Measurements from ENCODE around the gene SOX8.

GRCh38 chr16:1011316-1012082, 29.9 kb downstream of the SOX8 start:
- TF ChIP-seq POLR2A (IDR thresholded peaks at IDR 0.05) (no peak), CTCF (IDR thresholded peaks at IDR 0.05 in 4 of 5, conservative IDR thresholded peaks at IDR 0.05 in 1 of 5) (no peak)

All from gastrocnemius medialis (tissue), 4 donors.